Sciatic nerve (tissue), 1 donor: ENCODE results near the gene MYCL. TPM values are rescaled to one million over a fixed set of nuclear protein-coding genes. Genes with fewer than 3 reads are reported as not detected.

Source experiments
- total RNA-seq: library from RNA; stranded (reverse); fragmentation: NEBNext Ultra II Directional; extraction: Animal tissue kit (Norgen Biotek cat#: 25700); gene quantifications from one replicate; pipeline ENCODE4 v1.2.1, GENCODE V29; 2021
- donor health status: DM: no; HTN: no; CAD: no.

The MYCL gene
- total RNA-seq, 1 donor from 2014 or later, result 2.5 TPM

Other genes starting within 250 kb of the MYCL start
- gene NT5C1A, start 229.8 kb downstream of the MYCL start, total RNA-seq, result 1.4 TPM
- not detected for gene HPCAL4, start 210.5 kb downstream of the MYCL start, total RNA-seq
- gene PPIE, start 163.0 kb downstream of the MYCL start, total RNA-seq, result 41.5 TPM
- gene OXCT2, start 130.6 kb downstream of the MYCL start, total RNA-seq, result 8.5 TPM
- gene BMP8B, start 113.1 kb downstream of the MYCL start, total RNA-seq, result 40.2 TPM
- gene TRIT1, start 18.4 kb downstream of the MYCL start, total RNA-seq, result 21.6 TPM
- 12.3 TPM for gene MFSD2A, start 53.2 kb upstream of the MYCL start, total RNA-seq
- gene CAP1, start 138.8 kb upstream of the MYCL start, total RNA-seq, result 359 TPM
- gene PPT1, start 195.3 kb upstream of the MYCL start, total RNA-seq, result 80.3 TPM